ENCODE data around the gene S100A5.

DNA sequence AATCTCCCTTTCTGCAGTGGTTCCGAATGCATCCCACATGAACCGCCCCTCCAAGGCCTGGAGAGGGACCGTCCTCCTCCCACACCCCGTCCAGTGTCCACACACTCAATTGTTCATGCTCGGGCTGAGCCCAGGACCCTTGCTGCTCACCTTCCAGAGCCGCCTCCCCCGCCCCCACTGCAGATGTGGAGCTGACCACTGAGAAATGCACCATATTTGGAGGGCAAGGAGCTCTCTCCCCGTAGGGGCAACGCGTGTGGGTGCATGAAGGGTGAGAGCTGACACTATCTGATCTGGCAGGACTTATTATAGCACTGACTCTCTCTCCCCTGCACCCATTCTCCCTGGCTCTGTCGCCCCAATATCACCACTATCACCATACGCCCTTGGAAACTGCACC is 12.4 kb upstream of the S100A5 start:
- TF ChIP-seq, protein P1, sequence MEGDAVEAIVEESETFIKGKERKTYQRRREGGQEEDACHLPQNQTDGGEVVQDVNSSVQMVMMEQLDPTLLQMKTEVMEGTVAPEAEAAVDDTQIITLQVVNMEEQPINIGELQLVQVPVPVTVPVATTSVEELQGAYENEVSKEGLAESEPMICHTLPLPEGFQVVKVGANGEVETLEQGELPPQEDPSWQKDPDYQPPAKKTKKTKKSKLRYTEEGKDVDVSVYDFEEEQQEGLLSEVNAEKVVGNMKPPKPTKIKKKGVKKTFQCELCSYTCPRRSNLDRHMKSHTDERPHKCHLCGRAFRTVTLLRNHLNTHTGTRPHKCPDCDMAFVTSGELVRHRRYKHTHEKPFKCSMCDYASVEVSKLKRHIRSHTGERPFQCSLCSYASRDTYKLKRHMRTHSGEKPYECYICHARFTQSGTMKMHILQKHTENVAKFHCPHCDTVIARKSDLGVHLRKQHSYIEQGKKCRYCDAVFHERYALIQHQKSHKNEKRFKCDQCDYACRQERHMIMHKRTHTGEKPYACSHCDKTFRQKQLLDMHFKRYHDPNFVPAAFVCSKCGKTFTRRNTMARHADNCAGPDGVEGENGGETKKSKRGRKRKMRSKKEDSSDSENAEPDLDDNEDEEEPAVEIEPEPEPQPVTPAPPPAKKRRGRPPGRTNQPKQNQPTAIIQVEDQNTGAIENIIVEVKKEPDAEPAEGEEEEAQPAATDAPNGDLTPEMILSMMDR (IDR thresholded peaks at IDR 0.05): no peak
- no peak for TF ChIP-seq POLR2A (IDR thresholded peaks at IDR 0.05)
